H9 (cell line): ENCODE results near the gene MAML3. TPM values are rescaled to one million over a fixed set of nuclear protein-coding genes. Genes with fewer than 3 reads are reported as not detected.

ENCODE experiments used
- DNase-seq: peaks from one replicate; pipeline ENCODE4 v3.0.0-alpha.2; 2017
- H2AFZ ChIP-seq: one replicate; pipeline ENCODE4 v1.6.1; 2013; ENCODE audit warnings: mild to moderate bottlenecking, low read length, control low read depth, moderate library complexity
- H2AK5ac ChIP-seq: 2 replicates; pipeline ENCODE4 v1.6.1; 2013; ENCODE audit warnings: low read length, control low read depth, mixed read lengths; ENCODE audit not compliant: insufficient read length
- H2BK120ac ChIP-seq: one replicate; pipeline ENCODE4 v1.6.1; 2013; ENCODE audit warnings: low read depth, mild to moderate bottlenecking, low read length, control low read depth, inconsistent platforms; ENCODE audit not compliant: poor library complexity, severe bottlenecking
- H2BK12ac ChIP-seq: 2 replicates; pipeline ENCODE4 v1.6.1; 2013; ENCODE audit warnings: low read length, control low read depth, mixed read lengths, low read depth; ENCODE audit not compliant: insufficient read length
- H2BK15ac ChIP-seq: 2 replicates; pipeline ENCODE4 v1.6.1; 2013; ENCODE audit warnings: low read depth, low read length, control low read depth
- H2BK20ac ChIP-seq: one replicate; pipeline ENCODE4 v1.6.1; 2013; ENCODE audit warnings: low read depth, mild to moderate bottlenecking, low read length, control low read depth, inconsistent platforms; ENCODE audit not compliant: poor library complexity, severe bottlenecking
- H2BK5ac ChIP-seq: 2 replicates; pipeline ENCODE4 v1.6.1; 2013; ENCODE audit warnings: low read length, control low read depth, mixed read lengths; ENCODE audit not compliant: insufficient read length
- H3K14ac ChIP-seq: 2 replicates; pipeline ENCODE4 v1.6.1; 2013; ENCODE audit warnings: low read length, control low read depth; ENCODE audit not compliant: insufficient read depth
- H3K18ac ChIP-seq: 2 replicates; pipeline ENCODE4 v1.6.1; 2013; ENCODE audit warnings: low read depth, mild to moderate bottlenecking, mixed read lengths, low read length, control low read depth; ENCODE audit not compliant: insufficient read length
- H3K23ac ChIP-seq: 2 replicates; pipeline ENCODE4 v1.6.1; 2013; ENCODE audit warnings: low read length, control low read depth, mixed read lengths, low read depth; ENCODE audit not compliant: insufficient read length
- H3K23me2 ChIP-seq: 2 replicates; pipeline ENCODE4 v1.6.1; 2013; ENCODE audit warnings: low read depth, mild to moderate bottlenecking, mixed read lengths, low read length, control low read depth; ENCODE audit not compliant: insufficient read length, poor library complexity, severe bottlenecking
- H3K27ac ChIP-seq: 2 replicates; pipeline ENCODE4 v1.5.1; 2013; ENCODE audit warnings: low read length, control low read depth, mixed read lengths, low read depth; ENCODE audit not compliant: insufficient read length
- H3K27me3 ChIP-seq: 2 replicates; pipeline ENCODE4 v1.6.1; 2013; ENCODE audit warnings: low read length, control low read depth, inconsistent platforms; ENCODE audit not compliant: insufficient read depth
- H3K4ac ChIP-seq: 2 replicates; pipeline ENCODE4 v1.6.1; 2013; ENCODE audit warnings: low read depth, mild to moderate bottlenecking, control low read depth, inconsistent platforms, low read length, moderate library complexity
- H3K4me1 ChIP-seq: 2 replicates; pipeline ENCODE4 v1.6.1; 2013; ENCODE audit warnings: low read length, control low read depth, inconsistent platforms; ENCODE audit not compliant: insufficient read depth
- H3K4me2 ChIP-seq: 2 replicates; pipeline ENCODE4 v1.6.1; 2013; ENCODE audit warnings: low read length, control low read depth, mixed read lengths; ENCODE audit not compliant: insufficient read length, insufficient read depth
- H3K56ac ChIP-seq: 2 replicates; pipeline ENCODE4 v1.6.1; 2013; ENCODE audit warnings: low read depth, mild to moderate bottlenecking, mixed read lengths, low read length, control low read depth; ENCODE audit not compliant: insufficient read length
- H3K79me1 ChIP-seq: 2 replicates; pipeline ENCODE4 v1.6.1; 2013; ENCODE audit warnings: low read depth, mild to moderate bottlenecking, moderate library complexity, low read length, control low read depth, inconsistent platforms; ENCODE audit not compliant: insufficient read depth, poor library complexity, severe bottlenecking
- H3K79me2 ChIP-seq: 2 replicates; pipeline ENCODE4 v1.6.1; 2013; ENCODE audit warnings: low read length, control low read depth, inconsistent platforms; ENCODE audit not compliant: insufficient read depth
- H3K9ac ChIP-seq: 2 replicates; pipeline ENCODE4 v1.6.1; 2013; ENCODE audit warnings: low read length, control low read depth, mixed read lengths; ENCODE audit not compliant: insufficient read length; ENCODE audit errors: extremely low read depth
- H3K9me3 ChIP-seq: one replicate; pipeline ENCODE4 v1.6.1; 2013; ENCODE audit warnings: low read depth, low read length, inconsistent platforms; ENCODE audit not compliant: control insufficient read depth
- H3T11ph ChIP-seq: one replicate; pipeline ENCODE4 v1.6.1; 2013; ENCODE audit warnings: mild to moderate bottlenecking, low read length, control low read depth, inconsistent platforms
- H4K20me1 ChIP-seq: one replicate; pipeline ENCODE4 v1.6.1; 2013; ENCODE audit not compliant: control insufficient read depth, insufficient read length, insufficient read depth
- H4K5ac ChIP-seq: 2 replicates; pipeline ENCODE4 v1.6.1; 2013; ENCODE audit warnings: low read depth, mild to moderate bottlenecking, mixed read lengths, low read length, control low read depth; ENCODE audit not compliant: insufficient read length
- H4K8ac ChIP-seq: replicated peaks from 2 replicates; pipeline ENCODE4 v1.6.1; 2013; ENCODE audit warnings: low read length, control low read depth, mixed read lengths, low read depth; ENCODE audit not compliant: insufficient read length
- H4K91ac ChIP-seq: 2 replicates; pipeline ENCODE4 v1.6.1; 2013; ENCODE audit warnings: low read depth, mild to moderate bottlenecking, moderate library complexity, mixed read lengths, low read length, control low read depth; ENCODE audit not compliant: insufficient read length
- H3K27ac Mint-ChIP-seq, 3 experiments: 2 replicates in 2 of 3; 3 replicates in 1 of 3; pipeline ENCODE4 v1.8.0; 2020 to 2021; ENCODE audit warnings: mixed read lengths in 3 of 3, mild to moderate bottlenecking in 1 of 3, moderate library complexity in 1 of 3
- H3K27me3 Mint-ChIP-seq: 2 replicates; pipeline ENCODE4 v1.8.0; 2021; ENCODE audit warnings: low read depth, mild to moderate bottlenecking, moderate library complexity, mixed read lengths
- H3K36me3 Mint-ChIP-seq, 3 experiments: 2 replicates in 2 of 3; 3 replicates in 1 of 3; pipeline ENCODE4 v1.8.0; 2020 to 2021; ENCODE audit warnings: low read depth in 3 of 3, mixed read lengths in 3 of 3; ENCODE audit not compliant: insufficient read depth in 1 of 3
- H3K4me1 Mint-ChIP-seq, 2 experiments: 2 replicates each; pipeline ENCODE4 v1.8.0; 2020; ENCODE audit warnings: mixed read lengths in 2 of 2
- H3K4me3 Mint-ChIP-seq, 2 experiments: 2 replicates in 1 of 2; 3 replicates in 1 of 2; pipeline ENCODE4 v1.8.0; 2020 to 2021; ENCODE audit warnings: mild to moderate bottlenecking in 2 of 2, mixed read lengths in 2 of 2, moderate library complexity in 1 of 2
- H3K9me3 Mint-ChIP-seq, 2 experiments: 2 replicates in 1 of 2; 3 replicates in 1 of 2; pipeline ENCODE4 v1.8.0; 2020; ENCODE audit warnings: mild to moderate bottlenecking in 2 of 2, mixed read lengths in 2 of 2, moderate library complexity in 1 of 2
- CTCF ChIP-seq: fragments of 200-600 bp; sonication (generic); conservative IDR thresholded peaks from 3 replicates; pipeline ENCODE4 v1.8.0; 2021; ENCODE audit warnings: antibody characterized with exemption, mild to moderate bottlenecking
- WGBS: extraction: QIAGEN DNeasy Blood & Tissue Kit; methylation state at CpG from one replicate; pipeline ENCODE4 v1.1.7; 2013; ENCODE audit warnings: missing lambda C conversion rate, low lambda C conversion rate, mixed read lengths; ENCODE audit not compliant: insufficient read length; ENCODE audit errors: extremely low coverage; 5-methylcytosine and 5-hydroxymethylcytosine counted together
- total RNA-seq: library from RNA; stranded (reverse); gene quantifications from 2 replicates; pipeline ENCODE4 v1.2.1, GENCODE V29; 2021

MAML3 gene
- total RNA-seq, 1 experiment from 2014 or later, result 3.9 TPM

- H3K27ac ChIP-seq, result peak overlapping the region; percentile 59
Measured at GRCh38 chr4:140151699-140152012, 2.3 kb downstream of the MAML3 start.

More at GRCh38 chr4:140151699-140152012, 2.3 kb downstream of the MAML3 start:
- H3K9me3 Mint-ChIP-seq, result no peaks in the 10 kb centered on the region
- peaks cover 4% of the 10 kb centered on the region; the same call in 1 of the 2 replicates for H3K27me3 Mint-ChIP-seq
- Histone ChIP-seq H3K4me1 (peaks cover 5% of the 10 kb centered on the region; the same call in 1 of the 2 replicates), H4K8ac (no peak overlapping the region), H3K14ac (peak overlapping the region; percentile 28; the same call in 1 of the 2 replicates), H4K20me1 (no peaks in the 10 kb centered on the region), H3K27me3 (no peaks in the 10 kb centered on the region; the same call in 1 of the 2 replicates), H2BK20ac (no peak overlapping the region), H3K56ac (no peak overlapping the region), H2AFZ (no peak overlapping the region), H2BK5ac (no peak overlapping the region), H4K91ac (no peak overlapping the region), H3K23ac (no peak overlapping the region), H2BK15ac (no peak overlapping the region), H3K79me2 (no peaks in the 10 kb centered on the region), H2BK120ac (no peak overlapping the region), H3K9me3 (no peaks in the 10 kb centered on the region), H2BK12ac (no peak overlapping the region), H3K23me2 (peaks cover 18% of the 10 kb centered on the region), H3K18ac (peak overlapping the region; percentile 89), H3K4me2 (peak overlapping the region; percentile 84), H2AK5ac (no peak overlapping the region), H3K4ac (no peak overlapping the region), H4K5ac (no peak overlapping the region), H3K79me1 (no peaks in the 10 kb centered on the region), H3T11ph (no peak overlapping the region), H3K9ac (no peak overlapping the region)
- peak overlapping the region; percentile 89 to 91 for H3K4me3 Mint-ChIP-seq
- no CpG with 5 or more reads among the region's 11 CpGs for WGBS
- peak overlapping the region; percentile 83 to 90 (median 83); a peak in 5 of 7 replicates for H3K27ac Mint-ChIP-seq
- peaks cover 27 to 31% of the 10 kb centered on the region in 2 experiments for H3K4me1 Mint-ChIP-seq
- no peaks in the 10 kb centered on the region for H3K36me3 Mint-ChIP-seq
- no peak for TF ChIP-seq CTCF
- DNase-seq, result peak; percentile 92
